GM18502 (cell line): Measurements from ENCODE around the gene CLHC1.
A peak's percentile ranks its signal among the peaks of the same experiment; 100 is the strongest.

Source experiments
- ATAC-seq: cut with Tn5 transposase; IDR thresholded peaks from one replicate; pipeline ENCODE4 v1.9.1; 2021; ENCODE audit warnings: mild to moderate bottlenecking; ENCODE audit not compliant: unreplicated experiment, poor library complexity

Gene CLHC1

DNA sequence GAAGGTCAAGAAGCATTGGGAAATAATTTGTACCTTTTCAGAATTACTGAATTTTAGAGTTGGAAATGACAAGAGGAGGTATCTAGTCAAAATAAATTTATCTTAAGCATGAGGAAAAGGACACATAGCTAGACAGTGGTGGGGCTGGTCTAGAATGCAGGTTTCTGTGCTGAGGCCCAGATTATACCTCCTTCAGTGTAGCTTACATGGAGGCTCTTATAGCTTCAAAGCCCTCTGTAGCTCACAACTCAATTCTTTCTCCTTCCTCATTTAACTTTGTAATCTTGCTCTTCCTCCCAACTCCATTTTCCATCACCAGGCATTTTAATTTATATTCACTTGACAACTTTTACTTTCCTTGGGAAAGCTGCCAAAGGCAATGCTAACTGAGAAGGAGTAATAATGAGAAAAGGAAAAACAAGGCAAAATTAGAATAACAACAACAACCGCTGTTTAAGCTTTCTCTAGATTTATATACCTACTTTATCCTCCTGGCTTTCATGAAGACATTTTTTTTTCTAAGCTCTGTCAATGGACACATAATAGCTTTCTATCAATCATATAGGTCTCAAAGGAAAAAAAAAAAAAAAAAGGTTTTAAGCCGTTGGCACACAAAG, 58.5 kb downstream of the CLHC1 start:
- ATAC-seq: no peak

DNA sequence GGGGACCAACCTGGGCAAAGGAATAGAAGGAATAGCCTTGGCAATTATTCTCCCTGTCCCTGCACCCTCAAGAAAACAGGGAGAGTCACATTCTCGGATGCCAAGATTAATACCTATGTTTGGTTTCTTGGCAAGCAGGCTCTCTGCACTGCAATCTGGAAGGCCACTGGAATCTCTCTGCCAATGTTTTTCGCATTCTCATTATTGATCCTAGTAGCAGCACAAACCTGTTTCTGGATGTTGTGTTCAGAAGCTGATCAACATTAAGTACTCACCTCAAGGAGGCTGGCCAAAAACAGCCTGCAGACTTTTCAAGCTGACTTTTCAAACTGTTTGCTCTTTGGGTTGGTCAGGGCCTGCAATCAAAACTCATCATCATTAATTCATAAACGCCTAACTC, 62.2 kb downstream of the CLHC1 start:
- ATAC-seq: no peak

DNA sequence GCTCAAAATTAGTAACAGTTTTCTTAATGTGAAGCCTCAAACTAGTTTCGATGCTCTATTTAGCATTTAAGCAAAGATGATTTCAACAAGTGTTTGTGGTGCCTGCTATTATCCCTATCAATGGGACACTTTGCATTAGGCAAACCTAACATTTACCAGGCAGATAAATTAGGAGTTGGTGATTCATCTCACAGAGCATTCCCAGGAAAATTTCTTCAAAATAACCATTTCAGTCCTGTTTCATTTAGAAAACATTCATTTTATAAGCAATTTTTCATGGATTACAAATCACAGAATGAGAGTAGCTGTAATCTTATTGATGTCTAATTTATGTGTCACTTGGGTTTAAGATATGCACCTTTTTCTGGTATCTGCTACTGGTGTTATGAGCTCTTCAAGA, 62.7 kb downstream of the CLHC1 start:
- no peak for ATAC-seq

DNA sequence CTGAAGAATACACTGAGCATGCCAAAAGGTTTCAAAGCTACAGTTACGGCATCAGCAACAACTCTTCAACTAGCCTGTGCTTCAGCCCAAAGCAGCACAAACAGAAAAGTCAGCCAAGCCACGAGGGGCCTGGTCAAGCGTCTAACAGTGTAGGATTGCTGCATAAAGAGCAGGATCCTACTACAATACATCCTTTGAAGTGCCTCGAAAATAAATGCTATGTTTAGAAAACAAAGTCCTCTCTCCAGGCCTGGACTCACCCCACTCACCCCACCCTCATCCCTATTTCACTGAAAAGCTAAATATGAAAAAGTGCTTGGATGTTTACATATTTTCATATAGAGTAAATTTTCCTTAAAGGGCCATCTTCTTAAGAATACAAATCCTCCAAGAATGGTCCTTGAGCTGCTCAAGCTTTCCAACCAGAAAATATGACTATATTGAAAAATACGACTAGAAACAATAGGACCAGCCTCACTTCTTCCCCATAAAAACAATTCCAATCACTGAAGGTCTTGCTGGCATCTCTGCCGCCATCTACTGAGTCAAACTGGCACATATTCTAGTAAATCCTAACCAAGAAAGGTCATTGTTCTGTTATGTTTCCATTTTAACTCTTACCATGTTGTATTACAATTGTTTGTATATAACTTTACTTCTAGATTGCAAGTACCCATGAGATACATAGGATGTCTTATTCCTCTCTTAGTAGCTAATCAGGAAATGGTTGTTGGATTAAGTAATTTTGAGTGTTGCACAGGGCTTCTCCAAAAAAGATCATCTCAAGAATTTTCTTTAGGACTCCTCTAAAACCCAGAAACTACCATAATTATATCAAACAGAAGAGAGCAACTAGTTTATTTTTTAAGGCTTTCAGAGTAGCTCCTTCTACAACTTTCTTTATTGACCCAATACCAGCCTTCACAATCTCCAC, 63.6 kb downstream of the CLHC1 start:
- ATAC-seq: peak; percentile 57

DNA sequence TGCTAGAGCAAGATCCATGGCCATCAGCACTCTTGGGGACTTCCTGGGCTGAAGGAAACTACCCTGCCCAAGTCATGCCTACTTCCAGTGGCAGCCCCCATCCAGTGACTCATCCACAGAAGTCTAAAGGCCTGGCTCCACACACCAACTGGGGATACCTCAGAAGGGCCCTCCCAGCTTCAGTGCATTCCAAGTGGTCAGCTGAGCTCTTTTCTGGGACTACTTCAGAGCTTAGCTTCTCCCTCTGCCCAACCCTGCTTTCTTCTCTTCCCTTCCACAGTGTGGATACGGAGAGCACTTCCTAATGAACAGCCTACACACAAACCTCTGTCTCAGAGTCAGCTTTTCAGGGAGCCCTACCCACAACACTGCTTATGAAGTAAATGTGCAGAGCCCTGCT, 66.5 kb downstream of the CLHC1 start:
- no peak for ATAC-seq

DNA sequence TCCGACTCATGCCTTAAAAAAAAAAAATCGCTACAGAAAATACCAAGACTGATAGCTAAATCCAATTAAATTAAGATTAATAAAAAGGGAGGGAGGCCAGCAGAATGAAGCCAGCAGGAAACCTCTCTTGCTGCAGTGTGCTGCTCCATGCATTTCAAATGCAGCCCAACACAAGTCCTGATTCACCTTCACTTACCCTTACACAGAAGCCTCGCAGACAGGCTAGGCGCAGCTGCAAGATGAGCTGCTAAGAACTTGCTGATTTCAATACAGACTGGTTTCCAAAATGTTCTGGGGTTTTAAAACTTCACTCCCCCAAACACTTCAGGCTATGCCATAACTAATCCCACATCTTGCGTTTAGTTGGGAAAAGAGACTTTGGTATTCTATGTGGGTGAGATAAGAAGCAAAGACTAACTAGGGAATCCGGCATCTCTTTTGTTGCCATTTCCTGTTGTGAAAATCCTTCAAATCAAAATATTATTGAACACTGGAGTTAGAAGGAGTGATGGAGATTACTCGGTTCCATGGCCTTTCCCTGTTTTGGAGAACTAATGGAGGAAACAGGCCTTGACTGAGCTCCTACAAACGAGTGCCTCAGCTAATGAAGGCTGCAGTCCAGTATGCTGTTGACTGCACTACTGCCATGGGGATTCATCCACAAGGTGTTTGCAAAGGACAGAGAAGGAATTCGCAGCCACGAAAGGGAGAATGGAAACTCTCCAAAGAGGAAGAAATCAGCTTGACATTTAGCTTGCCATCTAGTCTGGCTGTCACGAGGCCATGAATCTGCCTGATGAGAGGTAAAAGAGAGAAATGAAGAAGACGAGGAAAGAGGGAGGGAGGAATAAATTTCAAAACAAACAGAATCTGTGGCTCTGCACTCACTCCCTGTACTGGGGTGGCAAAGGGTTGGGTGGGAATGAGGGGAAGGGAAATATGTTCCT, 67.3 kb downstream of the CLHC1 start:
- no peak for ATAC-seq

DNA sequence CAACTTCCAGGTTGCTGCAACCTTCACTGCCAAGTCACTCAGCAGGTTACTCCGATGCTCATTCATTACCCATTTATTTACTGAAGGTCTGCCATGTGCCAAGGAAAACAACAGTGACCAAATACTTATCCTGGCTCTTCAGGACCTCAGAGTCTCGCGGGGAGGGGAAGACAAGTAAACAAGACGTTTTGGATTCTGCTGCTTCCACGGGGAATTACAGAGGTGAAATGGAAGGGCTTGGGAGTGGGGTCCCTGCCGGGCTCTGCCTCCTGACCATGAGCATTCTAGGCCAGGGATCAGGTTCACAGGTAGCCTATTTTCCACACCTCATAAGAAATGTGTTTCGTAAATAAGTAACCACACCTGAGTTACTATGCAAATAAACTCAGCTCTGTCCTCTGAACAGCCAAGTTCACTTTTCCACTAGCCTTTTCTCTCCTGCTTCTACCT, 68.1 kb downstream of the CLHC1 start:
- no peak for ATAC-seq

DNA sequence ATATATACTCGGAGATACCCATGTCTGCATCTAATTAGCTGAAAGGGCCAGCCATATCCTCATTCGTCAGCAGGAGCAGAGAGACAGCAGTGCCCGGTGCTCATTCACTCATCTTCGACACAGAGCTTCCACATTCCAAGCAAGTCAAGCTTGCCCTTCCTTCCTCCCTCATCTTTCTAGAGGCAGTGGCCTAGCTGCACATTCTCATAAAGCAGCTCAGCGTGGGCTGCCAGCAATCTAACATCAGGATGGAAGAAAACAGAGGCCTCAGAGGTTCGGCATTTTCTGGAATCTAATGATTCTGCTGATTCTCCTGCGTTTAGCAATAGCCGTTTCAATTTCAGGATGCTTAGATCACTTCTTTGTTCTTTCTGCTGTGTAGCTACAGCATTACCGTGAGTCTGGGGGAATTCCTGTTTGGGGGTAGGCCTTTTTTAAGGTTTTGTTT, 68.8 kb downstream of the CLHC1 start:
- no peak for ATAC-seq

DNA sequence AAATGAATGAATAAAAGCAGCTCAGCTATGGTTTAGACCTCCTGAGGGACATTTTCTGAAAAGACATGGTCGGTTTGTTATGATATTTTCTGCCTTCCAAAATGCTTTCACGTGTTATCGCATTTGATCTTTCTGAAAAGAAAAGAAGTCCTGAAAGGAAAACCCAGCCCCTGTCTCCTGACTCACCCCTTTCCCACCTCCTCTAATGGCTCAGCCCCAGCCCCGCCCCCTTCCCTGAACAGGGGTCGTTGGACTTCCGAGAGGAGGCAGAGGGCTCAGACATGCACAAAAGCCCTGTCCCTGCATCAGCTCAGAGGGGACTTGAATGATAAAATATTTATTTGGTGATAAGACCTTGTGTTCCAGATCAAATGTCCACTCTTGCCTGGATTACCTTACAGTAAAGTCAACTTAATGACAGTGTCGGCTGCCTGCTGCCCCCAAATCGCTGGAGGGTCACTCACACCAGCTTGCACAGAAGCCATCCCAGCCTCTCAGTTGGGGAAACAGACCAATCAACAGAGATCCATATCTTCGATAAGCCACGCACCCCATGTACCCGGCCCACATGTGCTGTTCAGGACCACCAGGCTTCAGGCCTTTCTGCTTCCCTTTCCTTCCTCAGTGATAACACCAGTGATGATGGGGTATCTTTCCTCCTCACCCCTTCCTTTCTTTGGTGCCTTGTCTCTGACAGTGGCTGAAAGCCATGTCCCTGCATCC, 69.6 kb downstream of the CLHC1 start:
- ATAC-seq: no peak

DNA sequence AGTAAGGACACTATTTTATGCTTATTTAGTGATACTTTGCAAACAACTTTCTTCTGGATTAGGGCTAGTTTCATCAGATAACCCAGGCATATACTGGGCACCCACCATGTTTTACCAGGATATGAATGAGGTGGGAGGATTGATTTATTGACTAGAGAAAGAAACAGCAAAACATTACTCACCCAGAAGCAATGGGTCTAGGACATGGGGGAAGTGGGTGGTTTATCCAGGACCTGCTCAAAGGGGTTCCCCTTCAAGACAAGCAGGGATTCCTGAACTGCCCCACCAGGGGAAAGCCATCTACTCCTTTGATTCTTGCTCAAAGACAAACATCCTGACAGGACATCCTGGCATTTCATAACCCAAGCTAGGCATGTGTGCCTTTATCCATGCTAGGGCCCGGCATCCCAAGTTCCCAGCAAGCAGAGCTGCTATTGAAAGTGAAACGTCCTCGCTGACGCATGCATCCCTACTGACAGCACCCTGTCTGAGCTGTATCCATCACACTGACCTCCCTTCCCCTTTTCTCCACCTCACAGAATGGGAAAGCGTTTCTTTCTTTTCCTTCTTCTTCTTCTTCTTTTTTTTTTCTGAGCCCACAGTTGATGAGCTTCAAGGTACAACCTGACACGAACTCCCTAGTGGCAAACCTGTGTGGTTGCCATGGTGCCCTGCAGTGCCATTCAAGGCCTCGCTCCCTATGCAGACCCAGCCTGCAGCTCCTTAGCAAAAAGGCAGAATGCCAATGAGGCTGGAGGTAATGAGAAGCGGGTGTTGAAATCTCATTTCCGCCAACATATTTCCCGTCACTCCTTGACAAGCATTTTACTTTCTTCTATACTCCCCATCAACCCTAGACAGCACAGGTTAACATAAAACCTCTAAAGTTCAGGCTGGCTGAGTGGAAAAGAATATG, 70.5 kb downstream of the CLHC1 start:
- no peak for ATAC-seq

DNA sequence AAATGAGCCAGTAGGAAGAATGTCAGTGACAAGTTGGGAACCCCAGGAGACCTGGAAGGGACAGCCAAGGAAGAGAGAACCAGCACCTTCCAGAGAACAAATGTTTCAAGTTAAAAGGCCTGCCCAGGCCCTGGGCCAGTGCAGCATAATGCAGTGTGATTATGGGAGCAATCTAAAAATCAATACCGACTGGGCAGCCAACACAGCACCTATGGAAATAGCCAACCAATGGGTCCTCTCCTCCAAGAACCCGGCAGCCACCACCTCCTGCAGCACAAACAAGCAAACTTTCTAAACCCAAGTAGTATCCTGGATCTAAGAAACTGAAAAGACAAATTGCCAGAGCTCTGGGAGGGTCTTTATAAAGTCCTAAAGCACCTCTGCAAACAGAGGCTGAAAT, 71.7 kb downstream of the CLHC1 start:
- ATAC-seq: no peak

DNA sequence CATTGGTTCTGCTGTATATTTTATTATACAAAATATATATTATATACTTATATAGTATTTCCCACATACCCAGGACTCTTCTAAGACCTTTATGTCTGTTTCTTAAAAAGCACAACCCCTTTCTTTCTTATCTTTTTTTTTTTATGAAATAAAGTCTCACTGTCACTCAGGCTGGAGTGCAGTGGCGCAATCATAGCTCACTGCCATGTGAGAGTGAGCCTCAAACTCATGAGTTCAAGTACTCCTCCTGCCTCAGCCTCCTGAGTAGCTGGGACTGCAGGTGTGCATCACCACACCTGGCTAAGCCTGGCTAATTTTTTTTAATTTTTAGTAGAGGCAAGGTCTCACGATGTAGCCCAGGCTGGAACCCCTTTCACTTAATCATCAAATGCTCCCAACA, 72.3 kb downstream of the CLHC1 start:
- ATAC-seq: no peak

DNA sequence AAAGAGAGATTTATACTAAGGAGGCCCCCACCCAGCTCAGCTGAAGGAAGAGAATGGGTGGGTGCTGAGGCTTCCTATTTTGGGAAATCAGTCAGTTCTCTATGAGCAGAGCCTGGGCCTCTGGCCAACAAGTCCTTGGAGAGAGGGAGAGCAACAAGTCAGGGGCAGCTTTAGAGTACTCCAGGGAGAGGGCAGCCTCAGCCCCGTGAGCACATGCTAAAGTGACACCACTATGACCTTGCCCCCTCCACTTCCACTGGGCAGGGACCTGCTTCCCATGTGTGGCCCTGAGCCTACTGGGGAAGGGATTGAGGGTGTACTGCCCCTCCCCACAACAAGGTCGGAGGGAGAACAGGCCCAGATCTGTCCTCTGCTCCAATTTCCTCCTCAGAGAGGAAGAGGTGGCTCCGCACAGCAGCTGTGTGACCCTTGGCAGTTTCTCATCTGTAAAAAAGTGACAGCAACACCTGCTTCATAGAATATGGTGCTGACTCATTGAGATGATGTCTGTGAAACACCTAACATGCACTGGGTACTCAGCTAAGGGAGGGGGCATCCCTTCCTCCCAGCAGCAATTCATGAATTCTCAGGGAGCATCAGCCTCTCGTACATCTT, 72.9 kb downstream of the CLHC1 start:
- peak; percentile 65 for ATAC-seq

DNA sequence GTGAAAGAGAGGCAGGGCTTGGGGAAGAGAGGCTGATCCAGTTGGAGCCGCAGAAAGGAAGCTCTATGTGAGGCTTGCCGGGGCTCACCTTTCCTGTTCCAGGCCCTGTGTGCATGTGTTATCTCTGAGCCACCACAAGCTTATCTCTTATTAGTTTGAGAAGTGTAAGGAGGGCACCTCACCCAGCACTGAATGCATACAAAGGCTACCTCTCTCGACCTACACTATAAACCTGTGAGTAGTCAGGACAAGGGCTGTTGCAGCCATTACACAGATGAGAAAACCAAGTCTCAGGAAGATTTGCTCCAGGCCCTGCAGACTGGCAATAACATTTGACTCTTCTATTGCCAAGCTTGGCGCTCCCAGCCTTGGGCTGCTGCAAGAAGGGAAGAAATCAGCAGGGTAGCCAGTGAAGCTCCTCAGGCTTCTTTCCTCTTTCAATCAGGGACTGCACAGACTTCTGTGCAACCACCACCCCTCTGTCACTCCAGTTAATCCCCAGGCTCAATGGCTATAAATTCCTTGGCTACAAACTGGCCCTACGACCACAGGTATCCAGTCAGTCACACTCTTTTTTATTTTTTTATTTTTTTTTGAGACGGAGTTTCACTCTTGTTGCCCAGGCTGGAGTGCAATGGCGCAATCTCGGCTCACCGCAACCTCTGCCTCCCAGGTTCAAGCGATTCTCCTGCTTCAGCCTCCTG, 73.8 kb downstream of the CLHC1 start:
- no peak for ATAC-seq

DNA sequence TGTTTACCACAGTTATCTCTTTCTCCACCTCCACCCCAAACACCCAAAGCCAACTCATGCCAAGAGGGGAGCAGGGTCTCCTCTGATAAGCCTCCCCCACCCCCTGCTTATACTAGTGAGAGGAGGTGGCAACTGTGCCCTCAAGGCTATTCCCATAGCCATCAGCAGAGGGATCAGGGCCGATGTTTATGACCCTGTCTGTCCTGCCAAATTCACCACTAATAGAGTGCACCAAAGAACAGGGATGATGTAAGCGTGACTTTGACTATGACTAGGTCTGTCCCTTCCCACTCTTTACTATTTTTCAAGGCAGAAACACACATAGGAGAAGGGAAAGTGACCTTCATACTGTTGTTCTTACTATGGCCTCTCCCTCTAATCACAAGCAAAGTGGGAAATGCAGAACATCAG, 74.6 kb downstream of the CLHC1 start:
- no peak for ATAC-seq

DNA sequence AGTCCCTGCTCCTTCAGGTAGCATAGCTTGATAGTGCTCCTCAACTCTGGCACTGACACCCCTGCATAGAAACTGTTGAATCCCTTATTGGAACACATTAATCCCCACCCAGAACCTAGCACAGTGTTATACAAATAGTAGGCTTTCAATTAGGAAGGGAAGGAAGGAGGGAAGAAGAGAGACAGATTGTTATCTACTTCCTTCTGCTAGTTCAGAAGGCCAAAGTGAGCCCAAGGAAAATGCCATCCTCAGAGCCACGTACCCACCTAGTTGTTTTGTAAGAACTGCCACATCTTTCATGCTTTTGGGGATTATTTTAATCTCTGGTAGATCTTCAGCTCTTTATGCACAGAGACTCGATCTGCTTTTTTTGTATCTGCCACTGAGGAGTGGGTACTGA, 75.1 kb downstream of the CLHC1 start:
- ATAC-seq: no peak

DNA sequence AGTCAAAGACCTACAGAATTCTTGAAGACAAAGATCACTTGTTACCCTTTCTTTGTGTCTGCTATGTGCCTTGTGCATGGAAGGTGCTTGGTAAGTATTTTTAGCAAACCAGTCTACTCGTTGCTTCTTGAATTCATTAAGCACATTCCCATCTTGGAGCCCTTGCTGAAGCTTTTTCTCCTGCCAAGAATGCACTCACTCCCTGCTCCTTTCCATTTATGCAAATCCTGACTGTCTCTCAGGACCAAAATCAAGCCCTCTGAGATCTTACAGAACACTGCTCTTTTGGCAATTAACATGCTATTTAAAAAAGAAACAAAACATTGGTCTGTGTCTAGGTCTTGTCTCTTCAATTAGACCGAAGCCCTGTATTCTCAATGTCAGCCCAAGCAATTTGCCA, 75.8 kb downstream of the CLHC1 start:
- no peak for ATAC-seq

DNA sequence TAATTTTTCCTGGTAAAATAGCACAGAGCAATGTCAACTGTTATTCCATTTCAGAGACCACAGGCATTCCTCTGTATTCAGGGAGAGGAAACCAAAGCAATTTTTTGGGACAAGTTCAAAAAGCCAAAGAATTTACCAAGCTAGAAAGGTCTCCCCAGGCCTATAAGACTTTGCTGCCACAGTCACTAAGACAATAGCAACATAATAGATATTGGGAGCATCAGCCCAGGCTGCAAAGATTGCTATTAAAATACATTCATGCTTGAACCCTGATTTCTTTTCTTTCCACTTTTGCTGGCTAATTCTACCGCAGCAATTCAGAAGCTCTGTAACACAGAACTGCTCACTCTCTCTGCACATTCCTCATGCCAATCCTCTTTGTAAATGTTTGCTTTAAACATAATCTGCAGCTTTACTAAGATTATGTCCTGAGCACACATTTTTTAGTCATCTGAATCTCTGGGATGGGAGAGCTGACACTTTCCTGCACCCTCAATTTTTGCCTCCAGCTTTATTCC, 76.3 kb downstream of the CLHC1 start:
- no peak for ATAC-seq
